Kidney (tissue), 14 donors: Measurements from ENCODE around the gene INPP5F. TPM values are rescaled to one million over a fixed set of nuclear protein-coding genes. Genes with fewer than 3 reads are reported as not detected.

Source experiments
- DNase-seq, 5 donors: peaks; one replicate each; pipeline ENCODE4 v3.0.0-alpha.2; 2013 to 2020
- FAIRE-seq: peaks from 2 replicates; lab custom pipeline; 2012; peaks lifted over from hg19 to GRCh38; lab: Jason Lieb, UNC
- H3K27ac ChIP-seq, 2 donors: one replicate each; pipeline ENCODE4 v1.7.0; 2013; ENCODE audit warnings: low read depth in 2 of 2, low read length in 2 of 2, inconsistent platforms in 1 of 2
- H3K27me3 ChIP-seq: one replicate; pipeline ENCODE4 v1.7.1; 2013; ENCODE audit warnings: low read length, inconsistent platforms; ENCODE audit not compliant: control insufficient read depth, insufficient read depth
- H3K36me3 ChIP-seq, 3 donors: one replicate each; pipeline versions ENCODE4 v1.7.0 to v1.7.1; 2013; ENCODE audit warnings: low read length in 3 of 3, control low read depth in 1 of 3, inconsistent platforms in 1 of 3; ENCODE audit not compliant: insufficient read depth in 3 of 3, control insufficient read depth in 2 of 3
- H3K4me1 ChIP-seq, 3 donors: one replicate each; pipeline versions ENCODE4 v1.7.0 to v1.7.1; 2013; ENCODE audit warnings: low read length in 3 of 3, inconsistent platforms in 1 of 3, low read depth in 1 of 3; ENCODE audit not compliant: control insufficient read depth in 2 of 3, insufficient read depth in 2 of 3
- H3K4me3 ChIP-seq, 3 donors: one replicate each; pipeline versions ENCODE4 v1.7.0 to v1.8.1; 2013; ENCODE audit warnings: low read length in 3 of 3, control low read depth in 1 of 3, inconsistent platforms in 1 of 3
- H3K9ac ChIP-seq, 3 donors: one replicate each; pipeline versions ENCODE4 v1.7.0 to v1.7.1; 2013; ENCODE audit warnings: low read length in 3 of 3, control low read depth in 1 of 3, inconsistent platforms in 1 of 3
- H3K9me3 ChIP-seq, 3 donors: one replicate each; pipeline versions ENCODE4 v1.7.0 to v1.7.1; 2013; ENCODE audit warnings: low read length in 3 of 3, control low read depth in 1 of 3, inconsistent platforms in 1 of 3; ENCODE audit not compliant: control insufficient read depth in 2 of 3, insufficient read depth in 1 of 3
- intact Hi-C: fragments of 100-400 bp; cut with DNase I; formaldehyde crosslinking; loops from one replicate; pipeline ENCODE4 v1.11.1; 2022
- polyA plus RNA-seq: library from polyadenylated mRNA; stranded (reverse); fragments of 350-450 nt; fragmentation: Illumina TruSeq; extraction: RNeasy Lipid Tissue Mini Kit (QIAGEN cat#74804); gene quantifications from one replicate; pipeline ENCODE4 v1.2.3, GENCODE V29; 2014; ENCODE audit warnings: low read depth, low replicate concordance; ENCODE audit not compliant: insufficient read depth
- total RNA-seq: library from RNA; stranded (reverse); fragmentation: NEBNext Ultra II Directional; extraction: Animal tissue kit (Norgen Biotek cat#: 25700); gene quantifications from one replicate; pipeline ENCODE4 v1.2.1, GENCODE V29; 2021
- TF ChIP-seq, protein P1 (sequence below): IDR thresholded peaks from 3 replicates; pipeline ENCODE4 v1.5.1; 2012; ENCODE audit warnings: mild to moderate bottlenecking, moderate library complexity, borderline replicate concordance; ENCODE audit not compliant: insufficient read depth; ENCODE audit errors: extremely low read depth
- donor health status: control.
- donor health status: control.
- donor health status: control.
- donor health status: control.
- donor health status: control.
- donor health status: DM: yes; HTN: yes; CAD: no.
- donor health status: Normal renal cell carcinoma (clear cell type).

INPP5F gene
- total and polyA plus RNA-seq, 2 donors from 2014 or later, result 16.4 to 17.5 TPM

DNA sequence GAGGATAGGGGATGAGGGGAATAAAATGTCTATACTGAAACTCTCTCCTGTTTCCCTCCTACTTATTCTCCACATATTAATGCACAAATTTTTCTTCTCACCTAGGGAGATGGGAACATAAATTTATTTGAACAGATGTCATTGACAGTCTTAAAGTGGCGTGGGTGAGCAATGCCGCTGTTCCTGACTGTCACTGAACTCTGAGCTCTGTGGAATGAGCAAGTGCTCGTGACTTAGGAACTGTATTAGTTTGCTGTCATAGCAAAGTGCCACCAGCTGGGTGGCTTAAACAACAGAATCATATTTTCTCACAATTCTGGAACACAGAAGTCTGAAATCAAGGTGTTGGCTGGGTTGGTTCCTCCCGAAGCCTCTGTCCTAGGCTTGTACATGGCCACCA lies 29.1 kb downstream of the INPP5F start:
- DNase-seq, result no peak

DNA sequence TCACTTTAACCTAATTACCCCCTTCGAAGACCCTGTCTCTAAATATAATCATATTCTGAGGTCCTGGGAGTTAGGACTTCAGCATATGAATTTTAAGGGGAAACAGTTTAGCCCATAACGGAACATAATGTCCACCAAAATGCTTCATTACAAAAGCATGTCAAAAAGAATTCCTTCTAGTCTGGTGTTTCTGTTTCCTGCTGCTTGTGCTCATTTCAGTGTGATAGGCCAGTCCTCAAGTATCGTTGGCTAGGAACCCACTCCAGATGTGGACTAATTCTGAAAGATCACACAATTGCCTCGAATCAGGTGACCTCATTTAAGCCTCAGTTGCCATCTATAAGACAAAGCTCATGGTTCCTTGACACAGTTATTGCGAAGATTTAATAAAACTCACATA lies 29.6 kb downstream of the INPP5F start:
- TF ChIP-seq, protein P1, sequence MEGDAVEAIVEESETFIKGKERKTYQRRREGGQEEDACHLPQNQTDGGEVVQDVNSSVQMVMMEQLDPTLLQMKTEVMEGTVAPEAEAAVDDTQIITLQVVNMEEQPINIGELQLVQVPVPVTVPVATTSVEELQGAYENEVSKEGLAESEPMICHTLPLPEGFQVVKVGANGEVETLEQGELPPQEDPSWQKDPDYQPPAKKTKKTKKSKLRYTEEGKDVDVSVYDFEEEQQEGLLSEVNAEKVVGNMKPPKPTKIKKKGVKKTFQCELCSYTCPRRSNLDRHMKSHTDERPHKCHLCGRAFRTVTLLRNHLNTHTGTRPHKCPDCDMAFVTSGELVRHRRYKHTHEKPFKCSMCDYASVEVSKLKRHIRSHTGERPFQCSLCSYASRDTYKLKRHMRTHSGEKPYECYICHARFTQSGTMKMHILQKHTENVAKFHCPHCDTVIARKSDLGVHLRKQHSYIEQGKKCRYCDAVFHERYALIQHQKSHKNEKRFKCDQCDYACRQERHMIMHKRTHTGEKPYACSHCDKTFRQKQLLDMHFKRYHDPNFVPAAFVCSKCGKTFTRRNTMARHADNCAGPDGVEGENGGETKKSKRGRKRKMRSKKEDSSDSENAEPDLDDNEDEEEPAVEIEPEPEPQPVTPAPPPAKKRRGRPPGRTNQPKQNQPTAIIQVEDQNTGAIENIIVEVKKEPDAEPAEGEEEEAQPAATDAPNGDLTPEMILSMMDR, result no peak
- intact Hi-C loops, result no loop called here
- no peaks in the 10 kb centered on the region for H3K27me3 ChIP-seq
- FAIRE-seq (no peak), DNase-seq (no peak)
- no peaks in the 10 kb centered on the region for H3K36me3 ChIP-seq
- H3K4me3 ChIP-seq, result no peak overlapping the region
- peaks cover 3 to 9% (median 5%) of the 10 kb centered on the region in 3 donors for H3K4me1 ChIP-seq
- no peak overlapping the region for H3K9ac ChIP-seq
- H3K9me3 ChIP-seq, result no peaks in the 10 kb centered on the region
- H3K27ac ChIP-seq, result no peak overlapping the region

More for the DNA sequence above, 29.1 kb downstream of the INPP5F start:
- no peak for FAIRE-seq
- H3K9me3 ChIP-seq, result no peaks in the 10 kb centered on the region
- peaks cover 3 to 9% (median 5%) of the 10 kb centered on the region in 3 donors for H3K4me1 ChIP-seq
- intact Hi-C loops, result no loop called here
- no peaks in the 10 kb centered on the region for H3K27me3 ChIP-seq
- H3K27ac ChIP-seq, result no peak overlapping the region
- no peak overlapping the region for H3K9ac ChIP-seq
- H3K36me3 ChIP-seq, result no peaks in the 10 kb centered on the region
- H3K4me3 ChIP-seq, result no peak overlapping the region
- TF ChIP-seq, protein P1, result no peak

DNA sequence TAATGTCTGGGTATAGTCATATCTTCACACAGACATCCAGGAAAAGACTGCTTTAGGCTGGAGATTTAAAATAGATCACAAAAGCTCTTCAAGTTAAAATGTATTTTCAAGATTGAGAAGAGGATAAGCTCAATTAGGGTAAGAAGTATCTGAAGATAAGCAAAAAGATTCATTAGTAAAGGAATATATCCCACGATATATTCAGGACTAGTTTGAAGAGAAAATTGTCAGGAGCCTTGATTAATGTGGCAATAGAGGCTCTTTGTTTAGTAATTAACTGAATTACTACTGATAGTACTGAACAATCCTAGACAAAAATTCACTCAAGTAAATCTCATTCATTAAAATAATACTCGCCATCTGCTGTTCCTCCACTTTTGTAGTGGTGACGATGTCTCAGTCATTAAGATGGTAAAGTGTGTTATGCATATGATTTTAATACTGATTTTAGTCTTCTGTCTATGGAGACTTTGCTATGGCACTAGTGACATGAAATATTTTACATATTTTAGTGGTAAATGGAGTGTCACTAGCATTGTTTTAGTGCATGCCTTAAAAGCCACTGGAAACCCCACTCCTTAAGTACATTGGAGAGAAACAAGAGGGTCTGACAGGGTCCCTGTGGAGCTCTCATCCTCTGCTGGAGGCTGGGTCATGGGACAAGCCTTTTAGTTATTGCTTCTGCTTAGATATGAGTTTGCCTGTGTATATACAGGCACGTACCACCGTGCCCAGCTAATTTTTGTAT lies 32.8 kb downstream of the INPP5F start:
- peaks cover 3 to 6% (median 5%) of the 10 kb centered on the region in 3 donors for H3K4me1 ChIP-seq
- no peak overlapping the region for H3K9ac ChIP-seq
- H3K9me3 ChIP-seq, result no peaks in the 10 kb centered on the region
- intact Hi-C loops, result no loop called here
- FAIRE-seq, result no peak
- H3K4me3 ChIP-seq, result no peak overlapping the region
- H3K27ac ChIP-seq, result no peak overlapping the region
- H3K27me3 ChIP-seq, result no peaks in the 10 kb centered on the region
- DNase-seq, result no peak
- TF ChIP-seq, protein P1, result no peak
- H3K36me3 ChIP-seq, result no peaks in the 10 kb centered on the region
